Keratinocyte (primary cell): ENCODE results near the gene ACYP2. TPM values are rescaled to one million over a fixed set of nuclear protein-coding genes. Genes with fewer than 3 reads are reported as not detected.

Experiments used
- DNase-seq: peaks from one replicate; pipeline ENCODE4 v3.0.0-alpha.2; 2011; ENCODE audit warnings: low read depth, missing footprints, low spot score
- FAIRE-seq: peaks from 2 replicates; lab custom pipeline; 2011; peaks lifted over from hg19 to GRCh38; lab: Jason Lieb, UNC
- H2AFZ ChIP-seq: 2 replicates; pipeline ENCODE4 v1.6.0; 2012; ENCODE audit warnings: low read length, control low read depth, inconsistent platforms; ENCODE audit not compliant: control insufficient read depth
- H3K27ac ChIP-seq: 2 replicates; pipeline ENCODE4 v1.5.1; 2011; ENCODE audit warnings: low read length; ENCODE audit not compliant: control insufficient read depth, insufficient read depth
- H3K27me3 ChIP-seq: 3 replicates; pipeline ENCODE4 v1.6.0; 2011; ENCODE audit warnings: low read length; ENCODE audit not compliant: control insufficient read depth, insufficient read depth; ENCODE audit errors: extremely low read depth
- H3K36me3 ChIP-seq, 2 experiments: 2 replicates in 1 of 2; 3 replicates in 1 of 2; pipeline ENCODE4 v1.5.1; 2011; ENCODE audit warnings: low read length in 2 of 2, mild to moderate bottlenecking in 1 of 2; ENCODE audit not compliant: control insufficient read depth in 2 of 2, insufficient read depth in 2 of 2; ENCODE audit errors: extremely low read depth in 1 of 2
- H3K4me1 ChIP-seq: 3 replicates; pipeline ENCODE4 v1.5.1; 2011; ENCODE audit warnings: low read length; ENCODE audit not compliant: control insufficient read depth, insufficient read depth; ENCODE audit errors: extremely low read depth
- H3K4me2 ChIP-seq: 3 replicates; pipeline ENCODE4 v1.6.0; 2011; ENCODE audit warnings: low read depth, low read length; ENCODE audit not compliant: control insufficient read depth, insufficient read depth; ENCODE audit errors: extremely low read depth
- H3K4me3 ChIP-seq, 3 experiments: fragments of 200-600 bp in 1 of 3; sonication (generic) in 1 of 3; 2 replicates in 2 of 3; 3 replicates in 1 of 3; pipeline ENCODE4 v1.5.1; 2011 to 2016; ENCODE audit warnings: low read length in 3 of 3, mild to moderate bottlenecking in 3 of 3, control low read depth in 2 of 3, inconsistent platforms in 1 of 3, low read depth in 1 of 3, mixed read lengths in 1 of 3, mixed run types in 1 of 3, moderate library complexity in 1 of 3; ENCODE audit not compliant: control insufficient read depth in 2 of 3, insufficient read depth in 2 of 3; ENCODE audit errors: extremely low read depth in 1 of 3
- H3K79me2 ChIP-seq: 2 replicates; pipeline ENCODE4 v1.6.0; 2012; ENCODE audit warnings: low read length; ENCODE audit not compliant: control insufficient read depth, insufficient read depth
- H3K9ac ChIP-seq: 3 replicates; pipeline ENCODE4 v1.6.0; 2011; ENCODE audit warnings: low read length; ENCODE audit not compliant: control insufficient read depth, insufficient read depth; ENCODE audit errors: extremely low read depth
- H3K9me1 ChIP-seq: 3 replicates; pipeline ENCODE4 v1.6.0; 2011; ENCODE audit warnings: low read length; ENCODE audit not compliant: control insufficient read depth, insufficient read depth; ENCODE audit errors: extremely low read depth
- H3K9me3 ChIP-seq: 2 replicates; pipeline ENCODE4 v1.5.1; 2012; ENCODE audit warnings: low read depth, low read length; ENCODE audit not compliant: control insufficient read depth
- H4K20me1 ChIP-seq: 3 replicates; pipeline ENCODE4 v1.6.0; 2011; ENCODE audit warnings: low read length; ENCODE audit not compliant: control insufficient read depth, insufficient read depth; ENCODE audit errors: extremely low read depth
- EZH2 ChIP-seq: IDR thresholded peaks from one replicate; pipeline ENCODE4 v1.6.1; 2012; ENCODE audit warnings: inconsistent platforms, mild to moderate bottlenecking, low read length, moderate library complexity
- dilution Hi-C: fragments of 300-500 bp; cut with MboI; formaldehyde crosslinking; loops from one replicate; pipeline ENCODE4 v1.7.0; 2020; ENCODE audit warnings: low sequenced_read_pairs; ENCODE audit not compliant: extremely low pct_ligation_motif_present
- polyA plus RNA-seq, 5 experiments: library from polyadenylated mRNA; depleted of rRNA in 3 of 5; stranded (reverse) in 3 of 5; stranded (forward) in 1 of 5; unstranded in 1 of 5; fragments of >200 nt; gene quantifications; 1 replicate in 1 of 5; 2 replicates in 3 of 5; 3 replicates in 1 of 5; pipeline versions ENCODE4 v1.2.1 to v1.2.3, GENCODE V29; 2011 to 2012; ENCODE audit warnings: missing spikeins in 2 of 5, low read depth in 1 of 5, low replicate concordance in 1 of 5
- TF ChIP-seq, protein P1 (sequence below), 3 experiments: IDR thresholded peaks in 1 of 3; conservative IDR thresholded peaks in 1 of 3; optimal IDR thresholded peaks in 1 of 3; 2 replicates in 2 of 3; 3 replicates in 1 of 3; pipeline versions ENCODE3 to v1.5.1; 2011; ENCODE audit warnings: low read length in 3 of 3, mild to moderate bottlenecking in 3 of 3, moderate library complexity in 2 of 3, control low read depth in 1 of 3, inconsistent platforms in 1 of 3; ENCODE audit not compliant: insufficient read depth in 2 of 3; ENCODE audit errors: extremely low read depth in 1 of 3

ACYP2 gene
- polyA plus RNA-seq, 1 donor (not counting 4 experiments of a cell fraction or from before 2014, with no cell fraction given), result 8.7 TPM

- TF ChIP-seq EZH2, result no peak
- TF ChIP-seq, protein P1, sequence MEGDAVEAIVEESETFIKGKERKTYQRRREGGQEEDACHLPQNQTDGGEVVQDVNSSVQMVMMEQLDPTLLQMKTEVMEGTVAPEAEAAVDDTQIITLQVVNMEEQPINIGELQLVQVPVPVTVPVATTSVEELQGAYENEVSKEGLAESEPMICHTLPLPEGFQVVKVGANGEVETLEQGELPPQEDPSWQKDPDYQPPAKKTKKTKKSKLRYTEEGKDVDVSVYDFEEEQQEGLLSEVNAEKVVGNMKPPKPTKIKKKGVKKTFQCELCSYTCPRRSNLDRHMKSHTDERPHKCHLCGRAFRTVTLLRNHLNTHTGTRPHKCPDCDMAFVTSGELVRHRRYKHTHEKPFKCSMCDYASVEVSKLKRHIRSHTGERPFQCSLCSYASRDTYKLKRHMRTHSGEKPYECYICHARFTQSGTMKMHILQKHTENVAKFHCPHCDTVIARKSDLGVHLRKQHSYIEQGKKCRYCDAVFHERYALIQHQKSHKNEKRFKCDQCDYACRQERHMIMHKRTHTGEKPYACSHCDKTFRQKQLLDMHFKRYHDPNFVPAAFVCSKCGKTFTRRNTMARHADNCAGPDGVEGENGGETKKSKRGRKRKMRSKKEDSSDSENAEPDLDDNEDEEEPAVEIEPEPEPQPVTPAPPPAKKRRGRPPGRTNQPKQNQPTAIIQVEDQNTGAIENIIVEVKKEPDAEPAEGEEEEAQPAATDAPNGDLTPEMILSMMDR (optimal IDR thresholded peaks at IDR 0.05 in 1 of 3, IDR thresholded peaks at IDR 0.05 in 1 of 3, conservative IDR thresholded peaks at IDR 0.05 in 1 of 3; ENCODE audit: extremely low read depth in 1 of 3, insufficient read depth in 2 of 3, low read length in 3 of 3), result no peak
- no peaks in the 10 kb centered on the region for H3K27me3 ChIP-seq
These were observed 227.2 kb downstream of the ACYP2 start for GRCh38 chr2:54342603-54343002.

GRCh38 chr2:54347622-54348021 lies 232.2 kb downstream of the ACYP2 start:
- FAIRE-seq, result no peak
- H3K27ac ChIP-seq, result no peak overlapping the region
- no peaks in the 10 kb centered on the region for H3K36me3 ChIP-seq
- H3K9me1 ChIP-seq, result no peaks in the 10 kb centered on the region
- no peaks in the 10 kb centered on the region for H3K27me3 ChIP-seq
- no peak overlapping the region for H3K4me3 ChIP-seq
- no peak for DNase-seq
- no peaks in the 10 kb centered on the region for H3K9me3 ChIP-seq
- TF ChIP-seq EZH2, result no peak
- TF ChIP-seq, protein P1 (optimal IDR thresholded peaks at IDR 0.05 in 1 of 3, IDR thresholded peaks at IDR 0.05 in 1 of 3, conservative IDR thresholded peaks at IDR 0.05 in 1 of 3; ENCODE audit: extremely low read depth in 1 of 3, insufficient read depth in 2 of 3, low read length in 3 of 3), result no peak
- no peak overlapping the region for H3K9ac ChIP-seq
- H3K79me2 ChIP-seq, result no peaks in the 10 kb centered on the region
- H3K4me1 ChIP-seq, result no peaks in the 10 kb centered on the region
- no peak overlapping the region for H2AFZ ChIP-seq
- dilution Hi-C loops, result no loop called here
- H3K4me2 ChIP-seq, result no peak overlapping the region
- no peaks in the 10 kb centered on the region for H4K20me1 ChIP-seq

More at GRCh38 chr2:54342603-54343002, 227.2 kb downstream of the ACYP2 start:
- FAIRE-seq (no peak), DNase-seq (no peak)
- H3K27ac ChIP-seq, result no peak overlapping the region
- dilution Hi-C loops, result no loop called here
- H2AFZ ChIP-seq, result no peak overlapping the region
- H3K4me1 ChIP-seq, result no peaks in the 10 kb centered on the region
- H3K79me2 ChIP-seq, result no peaks in the 10 kb centered on the region
- no peaks in the 10 kb centered on the region for H3K36me3 ChIP-seq
- no peaks in the 10 kb centered on the region for H3K9me3 ChIP-seq
- no peak overlapping the region for H3K9ac ChIP-seq
- H4K20me1 ChIP-seq, result no peaks in the 10 kb centered on the region
- H3K9me1 ChIP-seq, result no peaks in the 10 kb centered on the region
- H3K4me3 ChIP-seq, result no peak overlapping the region
- H3K4me2 ChIP-seq, result no peak overlapping the region
